Measurements from ENCODE around the gene SELENOV.

The SELENOV gene

DNA sequence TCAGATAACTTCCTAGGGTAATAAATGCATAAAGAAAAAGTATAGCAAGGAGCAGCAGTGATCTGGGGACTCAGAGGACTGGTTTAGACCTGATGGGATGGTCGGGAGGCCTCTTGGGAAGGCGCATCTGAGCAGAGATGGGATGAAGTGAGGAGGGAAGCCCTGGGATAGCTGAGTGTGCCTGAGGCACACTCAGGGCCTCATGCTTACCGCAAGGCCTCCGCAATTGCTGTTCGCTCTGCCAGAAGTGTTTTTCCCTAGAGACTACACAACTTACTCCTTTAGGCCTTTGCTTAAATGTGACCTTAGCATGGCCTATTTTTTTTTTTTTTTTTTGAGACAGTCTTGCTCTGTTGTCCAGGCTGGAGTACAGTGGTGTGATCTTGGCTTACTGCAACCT lies 20.3 kb upstream of the SELENOV start:
- no peak for DNase-seq (ENCODE audit: low read depth)

DNA sequence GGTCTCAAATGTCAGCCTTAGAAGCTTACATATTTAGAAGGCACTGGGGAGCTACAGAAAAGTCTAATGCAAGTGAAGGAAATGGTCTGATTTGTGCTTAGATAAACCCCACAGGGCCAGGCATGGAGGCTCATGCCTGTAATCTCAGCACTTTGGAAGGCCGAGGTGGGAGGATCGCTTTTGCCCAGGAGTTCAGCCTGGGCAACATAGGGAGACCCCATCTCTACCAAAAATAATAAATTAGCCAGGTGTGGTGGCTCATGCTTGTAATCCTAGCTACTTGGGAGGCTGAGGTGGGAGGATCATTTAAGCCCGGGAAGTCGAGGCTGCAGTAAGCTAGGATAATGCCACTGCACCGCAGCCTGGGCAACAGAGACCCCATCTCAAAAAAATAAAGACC lies 18.9 kb upstream of the SELENOV start:
- no peak for DNase-seq (ENCODE audit: low read depth)

DNA sequence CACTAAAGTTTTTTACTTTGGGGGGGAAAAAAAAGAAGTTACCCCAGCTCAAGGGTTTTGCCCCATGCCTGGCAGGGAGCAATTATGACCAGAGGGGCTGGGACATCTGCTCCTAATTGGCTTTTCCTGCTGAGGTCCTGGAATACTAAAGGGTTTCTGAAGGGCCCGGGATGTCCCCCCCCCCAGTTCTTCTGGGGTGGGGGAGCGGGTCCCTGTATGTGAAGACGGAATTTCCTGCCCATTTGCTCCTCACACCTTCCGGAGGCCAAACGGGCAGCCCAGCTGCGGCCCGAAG lies 17.3 kb upstream of the SELENOV start:
- no peak for DNase-seq (ENCODE audit: low read depth)

DNA sequence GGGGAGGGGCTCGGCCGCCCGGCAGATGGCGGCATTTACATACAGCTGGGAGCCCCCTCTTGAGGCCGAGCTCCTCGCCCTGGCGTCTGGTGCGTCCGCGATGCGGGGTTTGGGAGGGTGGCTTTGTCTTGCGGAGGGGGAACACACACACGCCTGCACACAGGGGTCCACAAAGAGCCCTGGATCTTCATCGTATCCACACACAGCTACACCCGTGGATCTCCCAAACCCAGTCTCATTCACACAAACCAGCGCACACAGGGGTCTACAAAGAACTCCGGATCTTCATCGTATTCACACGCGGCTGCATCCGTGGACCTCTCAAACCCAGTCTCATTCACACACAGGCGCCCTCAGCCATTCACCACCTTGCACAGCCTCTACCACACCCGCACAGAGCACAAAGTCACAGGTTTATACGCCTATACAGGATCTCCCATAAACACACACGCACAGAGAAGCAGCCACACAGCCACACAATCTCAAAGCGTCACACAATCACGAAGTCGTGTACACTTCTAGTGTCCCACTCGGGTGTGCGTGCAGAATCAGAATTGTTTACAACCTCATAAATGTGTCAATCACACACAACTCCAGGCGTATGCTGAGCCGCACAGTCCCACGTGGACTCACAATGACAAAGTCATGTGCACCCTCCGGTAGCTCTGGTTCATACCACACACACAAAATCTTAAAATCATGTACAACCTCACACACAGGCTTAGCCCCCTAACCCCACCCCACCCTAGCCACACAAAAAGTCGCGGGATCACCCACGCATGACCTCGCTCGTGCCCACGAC lies 16.7 kb upstream of the SELENOV start:
- no peak for DNase-seq (ENCODE audit: low read depth)

DNA sequence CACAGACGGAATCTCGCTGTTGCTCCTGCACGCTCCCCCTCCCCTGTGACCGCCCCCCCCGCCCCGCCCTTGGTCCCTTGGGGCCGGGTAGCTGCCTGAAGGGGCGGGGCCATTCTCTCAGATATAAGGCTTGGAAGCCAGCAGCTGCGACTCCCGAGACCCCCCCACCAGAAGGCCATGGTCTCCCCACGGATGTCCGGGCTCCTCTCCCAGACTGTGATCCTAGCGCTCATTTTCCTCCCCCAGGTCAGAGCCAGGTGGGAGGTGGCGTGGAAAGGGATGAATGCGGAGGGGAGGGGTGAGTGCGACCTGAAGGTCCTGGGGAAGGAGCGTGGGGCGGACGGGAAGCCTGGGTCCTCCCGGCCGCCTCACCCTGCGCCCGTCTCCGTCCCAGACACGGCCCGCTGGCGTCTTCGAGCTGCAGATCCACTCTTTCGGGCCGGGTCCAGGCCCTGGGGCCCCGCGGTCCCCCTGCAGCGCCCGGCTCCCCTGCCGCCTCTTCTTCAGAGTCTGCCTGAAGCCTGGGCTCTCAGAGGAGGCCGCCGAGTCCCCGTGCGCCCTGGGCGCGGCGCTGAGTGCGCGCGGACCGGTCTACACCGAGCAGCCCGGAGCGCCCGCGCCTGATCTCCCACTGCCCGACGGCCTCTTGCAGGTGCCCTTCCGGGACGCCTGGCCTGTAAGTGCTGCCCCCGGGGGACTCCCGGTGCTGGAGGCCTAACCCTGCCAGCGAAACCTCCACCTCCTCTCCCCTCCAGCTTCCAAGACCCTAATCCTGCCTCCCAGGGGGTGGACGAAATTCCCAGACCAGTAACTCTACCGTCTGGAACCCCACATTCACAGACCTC lies 15.9 kb upstream of the SELENOV start, which contains the start of gene DLL3:
Gene DLL3 (plus strand): TSS at position 150 of the 845 bp plus-strand sequence. CDS start 28 bp downstream, at position 178.
- no peak for DNase-seq (ENCODE audit: low read depth)

DNA sequence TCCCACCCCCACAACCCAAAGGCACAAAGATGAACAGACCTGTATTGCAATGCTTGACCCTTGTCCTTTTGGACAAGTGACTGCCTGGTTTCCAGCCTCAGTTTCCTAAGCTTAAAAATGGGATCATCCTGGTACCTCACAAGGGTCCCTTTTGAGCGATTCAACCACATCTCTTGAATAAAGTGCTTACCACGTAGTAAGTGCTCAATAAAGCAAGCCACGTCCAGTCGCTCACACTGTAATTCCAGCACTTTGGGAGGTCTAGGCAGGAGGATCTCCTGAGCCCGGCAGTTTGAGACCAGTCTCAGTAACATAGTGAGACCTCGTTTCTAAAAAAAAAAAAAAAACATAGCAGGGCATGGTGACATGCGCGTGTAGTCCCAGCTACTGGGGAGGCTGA lies 15.0 kb upstream of the SELENOV start:
- DNase-seq (ENCODE audit: low read depth), result no peak

DNA sequence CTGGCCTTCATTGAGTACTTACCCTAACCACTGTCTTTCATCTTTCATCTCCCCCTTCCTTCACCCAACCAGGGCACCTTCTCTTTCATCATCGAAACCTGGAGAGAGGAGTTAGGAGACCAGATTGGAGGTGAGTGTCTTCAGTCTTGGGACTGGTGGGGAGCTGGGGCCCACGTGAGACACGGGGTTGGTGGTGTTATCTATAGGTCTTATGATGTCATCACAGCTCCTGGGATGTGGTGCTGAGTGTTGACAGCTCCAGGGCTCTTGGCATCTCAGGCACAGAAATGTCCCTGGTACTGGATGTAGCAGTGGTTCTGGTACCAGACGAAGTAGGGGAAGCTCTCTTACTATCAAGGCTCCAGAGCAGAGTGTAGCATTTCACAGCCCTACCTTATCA lies 14.4 kb upstream of the SELENOV start:
- no peak for DNase-seq (ENCODE audit: low read depth)

DNA sequence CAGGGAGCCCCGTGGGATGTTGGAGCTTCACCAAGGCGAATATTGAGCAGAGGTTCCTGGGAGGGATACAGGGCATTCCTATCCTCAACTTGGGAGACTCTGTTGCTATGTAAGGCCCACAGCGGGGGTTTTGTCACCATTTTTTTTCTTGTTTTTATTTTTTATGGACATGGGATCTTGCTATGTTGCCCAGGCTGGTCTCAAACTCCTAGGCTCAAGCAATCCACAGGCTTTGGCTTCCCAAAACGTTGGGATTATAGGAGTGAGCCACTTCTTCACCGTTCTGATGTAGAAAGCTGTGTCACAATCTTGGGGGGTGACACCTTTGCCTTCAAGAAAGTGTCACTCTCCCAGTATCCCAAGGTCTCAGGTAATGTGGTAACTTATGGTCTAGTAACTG lies 13.6 kb upstream of the SELENOV start:
- no peak for DNase-seq (ENCODE audit: low read depth)

DNA sequence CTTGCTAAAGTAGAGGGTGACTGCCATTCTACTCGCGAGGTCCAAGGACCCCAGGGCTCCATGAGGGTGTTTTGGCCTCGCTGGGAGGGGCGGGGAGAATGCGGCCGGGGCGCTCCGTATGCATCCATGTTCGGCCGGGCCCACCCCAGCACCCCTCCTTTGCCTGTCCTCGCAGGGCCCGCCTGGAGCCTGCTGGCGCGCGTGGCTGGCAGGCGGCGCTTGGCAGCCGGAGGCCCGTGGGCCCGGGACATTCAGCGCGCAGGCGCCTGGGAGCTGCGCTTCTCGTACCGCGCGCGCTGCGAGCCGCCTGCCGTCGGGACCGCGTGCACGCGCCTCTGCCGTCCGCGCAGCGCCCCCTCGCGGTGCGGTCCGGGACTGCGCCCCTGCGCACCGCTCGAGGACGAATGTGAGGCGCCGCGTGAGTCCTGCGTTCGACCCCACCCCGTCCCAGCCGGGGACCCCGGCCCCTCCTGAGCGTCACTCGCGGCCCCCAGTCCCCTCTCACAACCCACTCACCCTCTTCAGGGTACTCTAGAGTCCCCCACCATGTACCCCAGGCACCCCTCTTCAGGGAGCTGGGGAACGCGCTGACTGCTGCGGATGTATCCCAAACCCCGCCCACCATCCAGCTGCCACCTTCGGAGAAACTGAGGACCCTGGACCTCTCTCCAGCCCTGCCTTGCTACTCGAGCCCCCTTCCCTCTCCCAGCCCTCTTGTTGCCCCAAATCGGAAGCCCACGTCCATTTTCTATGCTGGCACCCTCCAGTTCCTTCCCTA lies 12.1 kb upstream of the SELENOV start:
- DNase-seq (ENCODE audit: low read depth), result peak; percentile 64

DNA sequence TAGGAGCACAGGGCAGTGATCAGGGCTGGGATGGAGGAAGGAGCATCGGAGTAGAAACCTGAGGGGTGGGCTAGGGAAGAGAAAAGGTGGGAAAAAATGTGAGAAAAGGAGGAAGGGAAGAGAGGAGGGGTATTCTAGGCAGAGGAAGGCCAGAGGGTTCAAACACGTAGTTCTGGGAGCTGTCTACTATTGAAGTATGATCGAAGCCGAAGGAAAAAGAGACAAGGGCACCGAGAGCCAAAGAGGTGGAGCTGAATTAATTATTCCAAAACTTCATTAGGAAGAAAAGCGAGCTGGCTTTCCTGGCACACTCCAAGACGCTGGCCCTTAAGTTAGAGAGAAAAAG lies 8.4 kb upstream of the SELENOV start:
- no peak for DNase-seq (ENCODE audit: low read depth)

DNA sequence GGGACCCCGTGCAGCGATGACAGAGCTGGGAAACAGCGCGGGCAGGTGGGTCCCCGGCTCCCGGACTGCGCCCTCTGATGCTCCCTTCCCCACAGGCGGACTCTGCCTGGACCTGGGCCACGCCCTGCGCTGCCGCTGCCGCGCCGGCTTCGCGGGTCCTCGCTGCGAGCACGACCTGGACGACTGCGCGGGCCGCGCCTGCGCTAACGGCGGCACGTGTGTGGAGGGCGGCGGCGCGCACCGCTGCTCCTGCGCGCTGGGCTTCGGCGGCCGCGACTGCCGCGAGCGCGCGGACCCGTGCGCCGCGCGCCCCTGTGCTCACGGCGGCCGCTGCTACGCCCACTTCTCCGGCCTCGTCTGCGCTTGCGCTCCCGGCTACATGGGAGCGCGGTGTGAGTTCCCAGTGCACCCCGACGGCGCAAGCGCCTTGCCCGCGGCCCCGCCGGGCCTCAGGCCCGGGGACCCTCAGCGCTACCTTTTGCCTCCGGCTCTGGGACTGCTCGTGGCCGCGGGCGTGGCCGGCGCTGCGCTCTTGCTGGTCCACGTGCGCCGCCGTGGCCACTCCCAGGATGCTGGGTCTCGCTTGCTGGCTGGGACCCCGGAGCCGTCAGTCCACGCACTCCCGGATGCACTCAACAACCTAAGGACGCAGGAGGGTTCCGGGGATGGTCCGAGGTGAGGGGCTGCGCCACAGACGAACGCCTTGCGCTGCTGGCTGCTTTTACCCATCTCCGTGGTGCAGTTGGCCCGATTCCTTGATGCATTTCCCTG lies 7.8 kb upstream of the SELENOV start:
- DNase-seq (ENCODE audit: low read depth), result peak; percentile 56

DNA sequence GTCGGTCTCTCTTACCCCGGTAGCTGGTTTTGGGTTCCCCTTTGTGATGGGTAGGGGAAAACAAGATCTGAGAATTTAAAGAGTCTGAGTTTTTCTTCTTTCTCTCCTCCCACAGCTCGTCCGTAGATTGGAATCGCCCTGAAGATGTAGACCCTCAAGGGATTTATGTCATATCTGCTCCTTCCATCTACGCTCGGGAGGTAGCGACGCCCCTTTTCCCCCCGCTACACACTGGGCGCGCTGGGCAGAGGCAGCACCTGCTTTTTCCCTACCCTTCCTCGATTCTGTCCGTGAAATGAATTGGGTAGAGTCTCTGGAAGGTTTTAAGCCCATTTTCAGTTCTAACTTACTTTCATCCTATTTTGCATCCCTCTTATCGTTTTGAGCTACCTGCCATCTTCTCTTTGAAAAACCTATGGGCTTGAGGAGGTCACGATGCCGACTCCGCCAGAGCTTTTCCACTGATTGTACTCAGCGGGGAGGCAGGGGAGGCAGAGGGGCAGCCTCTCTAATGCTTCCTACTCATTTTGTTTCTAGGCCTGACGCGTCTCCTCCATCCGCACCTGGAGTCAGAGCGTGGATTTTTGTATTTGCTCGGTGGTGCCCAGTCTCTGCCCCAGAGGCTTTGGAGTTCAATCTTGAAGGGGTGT lies 7.1 kb upstream of the SELENOV start:
- no peak for DNase-seq (ENCODE audit: low read depth)

DNA sequence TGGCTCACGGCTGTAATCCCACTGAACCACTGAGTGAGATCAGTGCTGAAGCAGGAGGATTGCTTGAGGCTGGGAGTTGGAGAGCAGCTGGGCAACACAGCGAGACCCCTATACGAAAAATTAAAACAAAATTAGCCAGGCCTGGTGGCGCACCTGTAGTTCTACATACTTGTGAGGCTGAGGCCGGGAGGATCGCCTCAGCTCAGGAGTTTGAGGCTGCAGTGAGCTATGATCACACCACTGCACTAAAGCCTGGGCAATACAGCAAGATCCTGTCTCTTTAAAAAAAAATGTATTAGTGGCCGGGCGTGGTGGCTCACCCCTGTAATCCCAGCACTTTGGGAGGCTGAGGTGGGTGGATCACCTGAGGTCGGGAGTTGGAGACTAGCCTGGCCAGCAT lies 6.3 kb upstream of the SELENOV start:
- no peak for DNase-seq (ENCODE audit: low read depth)

DNA sequence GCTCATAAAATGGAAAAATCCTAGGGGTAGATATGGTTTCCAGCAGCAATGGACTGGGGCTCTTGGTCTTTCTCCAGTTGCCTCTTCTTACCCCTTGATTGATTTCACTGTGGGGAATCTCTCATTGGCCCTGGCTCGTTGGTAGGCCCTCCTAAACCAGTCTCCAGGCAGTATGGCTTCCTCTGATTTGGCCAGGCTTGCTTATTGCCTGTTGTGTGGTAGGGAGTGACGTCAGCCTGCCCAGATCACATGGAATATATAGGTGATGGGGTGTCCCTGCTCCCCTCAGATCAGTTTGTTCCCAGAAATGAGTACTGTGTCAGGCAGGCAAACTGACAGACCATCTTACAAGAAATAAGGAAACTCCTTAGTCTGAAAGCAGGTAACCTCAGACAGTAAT lies 5.7 kb upstream of the SELENOV start:
- no peak for DNase-seq (ENCODE audit: low read depth)

DNA sequence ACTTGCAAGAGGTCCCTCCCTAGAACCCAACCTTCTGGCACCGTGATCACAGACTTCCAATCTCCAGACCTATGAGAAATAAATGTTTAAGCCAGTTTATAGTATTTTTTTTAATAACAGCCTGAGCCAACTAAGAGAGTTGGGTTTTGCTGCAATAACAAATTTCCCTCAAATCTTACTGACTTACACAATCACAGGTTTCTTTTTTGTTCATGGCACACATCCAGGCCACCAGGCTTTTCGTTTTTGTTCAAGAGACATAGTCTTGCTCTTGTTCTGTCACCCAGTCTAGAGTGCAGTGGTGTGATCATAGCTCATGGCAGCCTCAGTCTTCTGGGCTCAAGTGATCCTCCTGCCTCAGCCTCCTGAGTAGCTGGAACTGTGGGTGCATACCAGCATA lies 2.0 kb upstream of the SELENOV start:
- DNase-seq (ENCODE audit: low read depth), result no peak

DNA sequence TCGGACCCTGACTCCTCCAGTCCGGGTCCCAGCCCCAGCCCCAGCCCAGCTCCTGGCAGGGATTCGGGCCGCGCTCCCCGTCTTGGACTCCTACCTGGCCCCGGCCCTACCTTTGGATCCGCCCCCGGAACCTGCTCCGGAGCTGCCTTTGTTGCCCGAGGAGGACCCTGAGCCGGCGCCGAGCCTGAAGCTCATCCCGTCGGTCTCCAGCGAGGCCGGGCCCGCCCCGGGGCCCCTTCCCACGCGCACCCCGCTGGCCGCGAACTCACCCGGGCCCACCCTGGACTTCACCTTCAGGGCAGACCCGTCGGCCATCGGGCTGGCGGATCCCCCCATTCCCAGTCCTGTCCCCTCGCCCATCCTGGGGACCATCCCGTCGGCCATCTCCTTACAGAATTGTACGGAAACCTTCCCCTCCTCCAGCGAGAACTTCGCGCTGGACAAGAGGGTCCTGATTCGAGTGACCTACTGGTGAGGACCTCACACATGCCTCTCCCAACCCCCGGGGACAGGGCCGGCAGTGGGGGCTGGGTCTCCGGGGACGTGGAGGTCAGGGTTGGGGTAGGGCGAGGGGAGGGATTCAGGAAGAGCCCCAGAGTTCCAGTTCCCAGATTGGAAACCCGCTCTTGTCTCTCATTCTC lies 732 bp downstream of the SELENOV start:
- DNase-seq (ENCODE audit: low read depth), result no peak

DNA sequence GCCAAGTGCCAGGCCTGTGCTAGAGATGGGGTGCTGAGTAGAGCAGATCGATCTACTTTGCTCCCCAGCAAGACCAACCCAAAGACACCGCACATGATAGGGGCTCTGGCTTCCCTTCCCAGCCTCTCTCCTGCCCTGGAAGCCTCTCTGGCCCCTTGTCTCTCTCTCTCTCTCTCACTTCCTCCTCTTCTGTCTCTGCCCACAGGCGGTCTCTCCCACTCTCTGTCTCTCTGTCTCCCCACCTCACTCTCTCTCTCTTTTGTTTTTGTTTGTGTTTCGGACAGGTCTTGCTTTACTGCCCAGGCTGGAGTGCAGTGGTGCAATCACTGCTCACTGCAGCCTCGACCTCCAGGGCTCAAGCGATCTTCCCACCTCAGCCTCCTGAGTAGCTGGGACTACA lies 1.3 kb downstream of the SELENOV start:
- DNase-seq (ENCODE audit: low read depth), result no peak

DNA sequence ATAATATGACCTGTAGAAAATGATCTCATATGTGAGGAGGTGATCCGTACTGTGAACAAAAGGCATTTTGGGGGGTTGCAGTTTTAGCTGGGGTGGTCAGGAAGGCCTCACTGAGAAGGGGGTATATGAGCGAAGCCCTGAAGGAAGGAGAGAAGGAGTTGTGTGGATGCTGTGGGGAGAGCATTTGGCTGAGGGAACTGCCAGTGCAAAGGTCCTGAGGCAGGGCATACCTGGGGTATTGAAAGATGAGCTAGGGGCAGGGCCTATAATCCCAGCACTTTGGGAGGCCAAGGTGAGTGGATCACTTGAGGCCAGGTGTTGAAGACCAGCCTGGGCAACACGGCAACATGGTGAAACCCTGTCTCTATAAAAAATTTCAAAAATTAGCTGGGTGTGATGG lies 2.5 kb downstream of the SELENOV start:
- DNase-seq (ENCODE audit: low read depth), result no peak

DNA sequence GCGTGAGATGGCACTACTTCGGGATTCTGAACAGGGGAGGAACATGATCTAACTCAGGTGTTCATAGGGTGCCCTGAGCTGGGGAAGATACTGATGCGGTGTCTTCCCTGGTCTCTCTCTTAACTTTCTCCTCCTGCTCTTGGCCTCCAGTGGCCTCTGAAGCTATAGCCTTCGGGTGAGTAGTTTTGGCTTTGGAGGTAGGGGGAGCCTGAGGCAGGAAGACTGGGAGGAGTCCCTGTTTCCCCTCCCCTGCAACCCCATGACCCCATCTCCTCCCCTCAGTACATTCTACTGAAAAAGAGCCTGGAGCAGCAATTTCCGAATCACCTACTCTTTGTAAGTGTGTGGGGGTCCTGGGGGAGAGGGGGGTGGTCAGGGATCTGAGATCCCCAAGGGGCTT lies 3.5 kb downstream of the SELENOV start:
- no peak for DNase-seq (ENCODE audit: low read depth)

DNA sequence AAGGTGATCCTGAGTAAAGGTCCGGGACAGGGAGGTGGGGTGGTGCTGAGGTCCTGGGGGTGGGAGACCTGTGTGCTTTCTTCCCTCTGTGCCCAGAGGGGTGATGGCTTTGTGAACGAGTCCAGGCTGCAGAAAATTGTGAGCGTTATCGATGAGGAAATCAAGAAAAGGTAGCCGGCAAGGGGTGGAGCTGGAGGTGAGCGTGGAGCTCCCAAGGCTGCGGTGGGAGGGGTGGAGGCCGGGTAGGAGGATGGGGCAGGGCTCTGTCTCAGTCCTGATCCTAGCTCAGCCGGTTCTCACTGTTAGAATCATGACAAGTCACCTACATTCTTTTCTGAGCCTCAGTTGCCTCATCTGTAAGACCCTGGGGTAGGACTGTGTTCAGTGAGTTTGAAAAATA lies 4.0 kb downstream of the SELENOV start:
- DNase-seq (ENCODE audit: low read depth), result no peak

Data from stimulated activated CD8-positive, alpha-beta memory T cell treated with anti-CD3 and anti-CD28 coated beads, Interleukin-4, amount 100 ng/mL, for 24 hours (primary cell).